GM12801 (cell line): ENCODE measurements around the gene CCDC137.

Source experiments
- CTCF ChIP-seq: IDR thresholded peaks from one replicate; pipeline ENCODE4 v1.5.1; 2011; ENCODE audit warnings: control low read depth; ENCODE audit not compliant: insufficient read length; ENCODE audit errors: extremely low read depth

The CCDC137 gene

GRCh38 chr17:81701288-81702071 lies 34.9 kb downstream of the CCDC137 start:
- no peak for TF ChIP-seq CTCF

GRCh38 chr17:81702934-81703746 lies 36.6 kb downstream of the CCDC137 start, which contains the start of gene MRPL12:
Gene MRPL12 (plus strand): TSS chr17:81703367. CDS start chr17:81703502, 135 bp downstream.
- TF ChIP-seq CTCF, result no peak

GRCh38 chr17:81703747-81704654 lies 37.5 kb downstream of the CCDC137 start:
- no peak for TF ChIP-seq CTCF

GRCh38 chr17:81705518-81706231 lies 39.1 kb downstream of the CCDC137 start:
- no peak for TF ChIP-seq CTCF

- TF ChIP-seq CTCF, result no peak
Observed at GRCh38 chr17:81706232-81706611, 39.7 kb downstream of the CCDC137 start.

GRCh38 chr17:81706757-81707624 lies 40.5 kb downstream of the CCDC137 start:
- TF ChIP-seq CTCF, result no peak
